OCI-M1 (cell line): ENCODE results near the gene LYPD1.
A peak's percentile ranks its signal among the peaks of the same experiment; 100 is the strongest.

Source experiments
- DNase-seq: peaks from one replicate; lab custom pipeline; 2025; lab: John Stamatoyannopoulos, UW

Gene LYPD1

DNA sequence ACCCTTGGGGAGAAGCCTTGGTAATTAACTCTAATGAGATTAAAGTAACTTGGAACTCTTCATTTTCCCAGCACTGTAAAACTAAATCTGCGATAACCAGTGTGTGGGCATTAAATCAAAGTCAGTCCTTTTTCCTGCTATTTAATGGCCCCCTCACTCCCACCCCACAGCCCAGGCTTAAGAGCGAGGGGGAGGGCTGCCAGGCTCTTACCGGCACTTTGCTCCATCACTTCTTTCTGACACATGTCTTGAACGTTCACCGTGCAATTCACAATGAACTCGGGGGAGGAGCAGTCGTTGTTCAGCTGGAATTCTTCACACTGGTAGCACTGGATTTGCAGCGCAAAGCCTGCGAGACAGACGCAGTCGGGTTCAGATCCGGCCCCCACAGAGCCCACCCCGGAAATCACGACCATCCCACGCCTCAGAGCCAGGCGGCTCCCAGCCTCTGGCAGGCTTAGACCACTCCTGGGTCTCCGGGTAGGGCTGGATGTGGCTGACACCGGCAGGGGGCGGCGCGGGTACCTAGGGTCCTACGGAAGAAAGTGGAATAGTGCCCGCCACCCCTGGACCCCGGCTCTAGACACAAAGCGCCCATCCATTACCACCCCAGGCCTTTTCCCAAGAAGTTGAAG is 1.7 kb downstream of the LYPD1 start:
- DNase-seq = no peak

GRCh38 chr2:132667706-132668105 is 2.3 kb downstream of the LYPD1 start:
- no peak for DNase-seq

- no peak for DNase-seq
Observed at GRCh38 chr2:132665401-132666140, 4.4 kb downstream of the LYPD1 start.

- DNase-seq = peak; percentile 28
Observed at GRCh38 chr2:132664096-132664495, 5.9 kb downstream of the LYPD1 start.

DNA sequence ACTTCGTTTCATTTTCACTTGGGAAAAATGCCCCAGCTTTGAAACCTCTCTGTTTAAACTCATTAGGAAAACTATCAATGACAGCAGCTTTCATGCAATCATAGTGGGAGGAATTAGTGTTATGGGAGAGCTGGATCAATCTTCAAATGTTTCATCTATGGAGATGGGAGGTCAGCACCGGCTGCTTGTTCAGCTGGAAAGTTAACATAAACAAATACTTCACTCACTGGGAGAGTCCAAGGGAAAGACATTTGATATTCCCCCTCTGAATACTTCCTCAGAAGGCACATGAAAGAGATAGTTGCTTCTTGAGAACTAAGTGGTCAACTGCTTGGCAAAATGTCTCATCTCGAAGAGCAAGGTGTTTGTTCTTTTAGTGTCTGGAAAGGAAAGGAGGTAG is 7.3 kb downstream of the LYPD1 start:
- DNase-seq = no peak

GRCh38 chr2:132659331-132659730 is 10.7 kb downstream of the LYPD1 start:
- DNase-seq = no peak

DNA sequence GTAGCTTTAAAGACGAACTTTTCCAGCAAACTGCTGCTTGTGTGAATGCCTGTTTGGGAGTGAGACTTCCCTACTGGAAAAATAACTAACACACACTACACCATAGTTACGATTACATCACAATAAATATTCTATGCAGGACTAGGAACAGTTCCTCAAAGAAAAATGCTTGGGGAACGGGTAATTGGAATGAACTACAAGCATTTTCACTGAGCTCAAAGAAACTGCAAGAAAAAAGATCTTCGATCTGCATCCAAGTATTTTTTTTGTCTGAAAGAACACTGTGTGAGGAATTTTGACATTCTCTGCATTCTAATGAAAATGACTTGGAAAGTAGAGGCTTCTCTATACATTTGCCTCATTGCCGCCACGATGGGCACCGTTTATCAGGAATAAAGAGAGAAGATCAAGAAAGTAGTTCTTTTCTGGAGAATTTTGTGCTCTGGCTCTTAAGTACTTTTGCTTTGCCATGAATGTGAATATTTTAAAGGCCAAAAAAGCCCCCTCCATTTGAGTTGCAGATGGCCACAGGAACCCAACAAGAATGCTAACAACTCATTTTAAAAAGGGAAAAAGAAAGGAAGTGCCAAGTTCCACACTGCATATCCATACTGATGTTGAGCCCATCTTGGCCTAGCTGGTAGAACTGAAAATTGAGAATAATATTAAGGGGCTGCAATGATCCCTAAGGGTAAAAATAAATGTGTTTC is 13.6 kb downstream of the LYPD1 start:
- DNase-seq = no peak

- no peak for DNase-seq
Observed at GRCh38 chr2:132654968-132655367, 15.0 kb downstream of the LYPD1 start.

DNA sequence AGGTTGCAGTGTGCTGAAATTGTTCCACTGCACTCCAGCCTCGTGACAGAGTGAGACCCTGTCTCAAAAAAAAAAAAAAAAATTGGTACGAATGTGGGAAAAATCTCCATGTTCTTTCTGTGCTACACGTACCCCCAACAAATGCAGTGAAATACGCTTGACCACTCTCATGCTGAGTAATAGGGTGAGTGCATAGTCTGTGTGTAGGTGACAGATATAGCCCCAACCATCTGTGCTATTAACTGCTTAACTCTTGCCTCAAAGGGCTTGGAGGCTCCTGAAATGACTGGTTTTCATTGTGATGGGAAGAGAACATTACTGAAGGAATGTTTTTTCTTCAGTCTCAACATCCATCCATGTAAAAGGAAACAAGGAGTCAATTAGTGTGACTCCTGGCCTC is 15.7 kb downstream of the LYPD1 start:
- DNase-seq = no peak

DNA sequence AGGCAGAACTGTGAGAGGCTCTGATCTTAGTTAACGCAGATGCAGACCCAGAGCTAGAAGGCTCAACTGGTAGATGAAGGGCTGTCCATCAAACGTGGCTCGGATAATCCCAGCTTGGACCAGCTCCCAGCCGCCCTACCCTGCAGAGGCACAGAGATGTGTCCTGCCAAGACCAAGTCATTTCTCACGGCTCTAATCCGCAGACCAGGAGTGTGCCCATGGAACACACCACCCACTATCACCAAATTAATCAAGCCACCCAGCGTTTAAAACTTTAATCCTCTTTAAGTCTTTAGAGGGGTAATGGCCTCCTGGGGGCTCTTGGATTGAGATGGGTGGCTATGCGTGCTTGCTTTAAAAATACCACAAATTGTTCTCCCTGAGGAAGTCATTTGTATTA is 17.5 kb downstream of the LYPD1 start:
- no peak for DNase-seq

- peak; percentile 53 for DNase-seq
Observed at GRCh38 chr2:132651115-132652045, 18.6 kb downstream of the LYPD1 start.

GRCh38 chr2:132646540-132647108 is 23.4 kb downstream of the LYPD1 start:
- DNase-seq = no peak

- peak; percentile 26 for DNase-seq
Observed at GRCh38 chr2:132645722-132646539, 24.1 kb downstream of the LYPD1 start.

DNA sequence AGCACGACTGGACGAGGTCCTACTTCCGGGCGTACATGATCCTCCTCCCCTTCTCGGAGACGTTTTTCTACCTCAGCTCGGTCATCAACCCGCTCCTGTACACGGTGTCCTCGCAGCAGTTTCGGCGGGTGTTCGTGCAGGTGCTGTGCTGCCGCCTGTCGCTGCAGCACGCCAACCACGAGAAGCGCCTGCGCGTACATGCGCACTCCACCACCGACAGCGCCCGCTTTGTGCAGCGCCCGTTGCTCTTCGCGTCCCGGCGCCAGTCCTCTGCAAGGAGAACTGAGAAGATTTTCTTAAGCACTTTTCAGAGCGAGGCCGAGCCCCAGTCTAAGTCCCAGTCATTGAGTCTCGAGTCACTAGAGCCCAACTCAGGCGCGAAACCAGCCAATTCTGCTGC is 24.8 kb downstream of the LYPD1 start:
- DNase-seq = no peak

DNA sequence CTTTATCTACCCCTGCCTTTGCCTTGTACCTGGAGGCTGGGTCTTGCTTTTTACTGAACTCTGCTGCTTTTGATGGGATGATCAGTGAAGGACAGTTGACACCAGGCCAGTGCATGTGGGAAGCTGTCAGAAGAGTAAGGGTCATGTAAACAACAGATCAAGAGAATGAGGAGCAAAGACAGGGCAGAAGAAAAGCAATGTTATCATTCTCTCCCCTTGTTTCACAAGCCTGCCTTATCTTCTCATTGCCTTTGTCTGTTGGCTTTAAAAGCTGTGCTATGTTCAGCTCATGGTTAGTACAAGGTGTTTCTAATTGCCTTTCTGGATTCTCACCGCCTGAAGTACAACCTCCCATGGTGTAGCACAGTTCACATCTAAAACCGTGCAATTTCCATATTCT is 27.6 kb downstream of the LYPD1 start:
- DNase-seq = no peak

DNA sequence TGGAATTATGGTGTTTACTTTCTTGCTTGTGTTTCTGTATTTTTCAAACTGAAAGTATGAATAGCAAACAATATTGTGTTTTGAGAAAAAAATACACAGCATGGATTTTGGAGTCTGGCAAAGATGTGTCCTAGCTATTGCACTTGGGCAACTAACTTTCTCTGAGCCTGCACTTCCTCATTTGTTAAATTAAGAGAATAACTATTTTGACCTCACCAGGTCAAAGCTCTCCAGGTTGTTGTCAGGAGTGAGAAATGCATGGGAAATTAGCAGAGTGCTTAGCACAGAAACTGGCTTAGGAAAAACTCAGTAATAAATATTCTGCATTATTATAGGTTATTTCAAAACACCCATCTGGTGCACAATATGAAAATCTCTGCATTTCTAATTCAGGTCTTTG is 28.2 kb downstream of the LYPD1 start:
- no peak for DNase-seq

GRCh38 chr2:132640116-132640515 is 29.9 kb downstream of the LYPD1 start:
- no peak for DNase-seq

DNA sequence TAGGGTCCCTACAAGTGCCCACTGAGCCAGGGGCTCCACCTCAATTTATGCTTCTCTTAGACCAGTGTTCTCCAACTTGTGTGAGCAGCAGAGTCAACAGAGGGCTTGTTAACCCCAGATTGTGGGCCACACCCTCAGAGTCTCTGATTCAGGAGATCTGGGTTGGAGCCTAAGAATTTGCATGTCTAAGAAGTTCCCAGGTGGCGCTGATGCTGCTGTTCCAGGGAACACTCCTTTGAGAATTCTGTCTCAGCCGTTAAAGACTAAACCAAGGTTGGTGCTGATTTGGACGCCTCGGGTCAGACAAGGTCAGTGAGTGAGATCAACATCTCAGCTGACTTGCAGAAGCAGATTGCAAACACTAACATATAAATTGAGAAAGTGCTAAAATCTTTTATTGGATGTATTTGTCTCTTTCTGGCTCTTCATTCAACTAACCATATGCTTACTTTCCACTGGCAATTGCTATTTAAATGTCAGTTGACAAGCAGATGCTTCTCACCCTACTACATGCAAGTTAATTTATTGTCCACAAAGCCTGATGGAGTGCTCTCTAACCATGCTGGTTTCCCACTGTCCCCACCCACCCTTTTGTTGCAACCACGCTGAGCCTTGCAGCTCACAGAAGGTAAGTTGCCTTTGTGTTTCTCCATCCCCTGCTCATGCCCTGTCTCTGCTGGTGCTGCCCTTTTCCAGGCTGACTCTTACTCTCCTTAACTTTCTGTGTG is 31.5 kb downstream of the LYPD1 start:
- DNase-seq = no peak

- no peak for DNase-seq
Observed at GRCh38 chr2:132636346-132636745, 33.7 kb downstream of the LYPD1 start.

DNA sequence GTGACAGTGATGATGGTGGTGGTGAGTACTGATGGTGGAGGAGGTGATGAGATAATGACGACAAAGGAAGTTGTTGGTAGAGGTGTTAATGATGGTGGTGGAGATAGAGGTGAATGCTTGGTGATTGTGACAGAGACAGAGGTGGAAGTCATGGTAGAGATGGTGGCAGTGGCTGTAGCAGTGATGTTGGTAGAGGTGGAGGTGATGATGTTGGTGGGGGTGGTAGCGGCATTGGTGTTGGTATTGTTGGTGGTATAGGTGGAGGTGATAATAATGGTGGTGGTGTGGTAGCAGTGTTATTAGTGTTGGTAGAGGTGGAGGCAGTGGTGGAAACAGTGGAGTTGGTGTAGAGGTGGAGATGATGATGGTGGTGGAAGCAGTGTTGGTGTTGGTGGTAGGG is 36.4 kb downstream of the LYPD1 start:
- no peak for DNase-seq
